GM13977 (cell line): Measurements from ENCODE around the gene OR4E2.
"Not testable (repeated sequence)": the region's sequence is repeated elsewhere in the genome, so short reads cannot be mapped to it uniquely, and the experiment has no call there.

ENCODE experiments used
- DNase-seq: peaks from one replicate; pipeline ENCODE4 v3.0.0; 2012; ENCODE audit warnings: low spot score
- in situ Hi-C: fragments of 300-500 bp; cut with MboI; formaldehyde crosslinking; loops from one replicate; pipeline ENCODE4 v1.12.0; 2022; ENCODE audit warnings: low sequenced_read_pairs, low pct_unique_long_range_greater_than_20kb, mixed read lengths, inconsistent platforms; ENCODE audit not compliant: unreplicated experiment
- TF ChIP-seq, protein P1 (sequence below): IDR thresholded peaks from 2 replicates; pipeline ENCODE4 v1.5.1; 2012; ENCODE audit warnings: mild to moderate bottlenecking, control low read depth; ENCODE audit not compliant: insufficient read depth; ENCODE audit errors: extremely low read depth, missing control alignments

Gene OR4E2

DNA sequence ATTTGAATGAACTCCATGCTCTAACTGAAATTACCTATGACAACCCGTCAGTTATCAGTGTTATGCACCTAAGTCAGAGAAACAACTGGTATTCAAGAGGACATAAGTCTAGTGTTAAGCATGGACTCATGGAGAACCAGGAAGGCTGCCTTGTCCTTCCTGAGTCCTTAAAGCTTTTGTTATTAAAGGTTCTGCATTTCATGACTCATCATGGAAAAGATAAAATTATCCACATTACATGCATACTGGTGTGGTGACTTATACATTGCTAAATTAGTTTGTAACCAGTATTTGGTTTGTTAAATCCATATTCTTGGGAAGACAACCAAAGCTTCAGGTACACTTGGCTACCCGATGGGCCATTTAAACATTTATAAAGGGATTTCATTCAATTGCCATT lies 26.4 kb downstream of the OR4E2 start:
- no peak for DNase-seq
- TF ChIP-seq, protein P1, sequence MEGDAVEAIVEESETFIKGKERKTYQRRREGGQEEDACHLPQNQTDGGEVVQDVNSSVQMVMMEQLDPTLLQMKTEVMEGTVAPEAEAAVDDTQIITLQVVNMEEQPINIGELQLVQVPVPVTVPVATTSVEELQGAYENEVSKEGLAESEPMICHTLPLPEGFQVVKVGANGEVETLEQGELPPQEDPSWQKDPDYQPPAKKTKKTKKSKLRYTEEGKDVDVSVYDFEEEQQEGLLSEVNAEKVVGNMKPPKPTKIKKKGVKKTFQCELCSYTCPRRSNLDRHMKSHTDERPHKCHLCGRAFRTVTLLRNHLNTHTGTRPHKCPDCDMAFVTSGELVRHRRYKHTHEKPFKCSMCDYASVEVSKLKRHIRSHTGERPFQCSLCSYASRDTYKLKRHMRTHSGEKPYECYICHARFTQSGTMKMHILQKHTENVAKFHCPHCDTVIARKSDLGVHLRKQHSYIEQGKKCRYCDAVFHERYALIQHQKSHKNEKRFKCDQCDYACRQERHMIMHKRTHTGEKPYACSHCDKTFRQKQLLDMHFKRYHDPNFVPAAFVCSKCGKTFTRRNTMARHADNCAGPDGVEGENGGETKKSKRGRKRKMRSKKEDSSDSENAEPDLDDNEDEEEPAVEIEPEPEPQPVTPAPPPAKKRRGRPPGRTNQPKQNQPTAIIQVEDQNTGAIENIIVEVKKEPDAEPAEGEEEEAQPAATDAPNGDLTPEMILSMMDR: no peak
- in situ Hi-C loops: no loop called here

DNA sequence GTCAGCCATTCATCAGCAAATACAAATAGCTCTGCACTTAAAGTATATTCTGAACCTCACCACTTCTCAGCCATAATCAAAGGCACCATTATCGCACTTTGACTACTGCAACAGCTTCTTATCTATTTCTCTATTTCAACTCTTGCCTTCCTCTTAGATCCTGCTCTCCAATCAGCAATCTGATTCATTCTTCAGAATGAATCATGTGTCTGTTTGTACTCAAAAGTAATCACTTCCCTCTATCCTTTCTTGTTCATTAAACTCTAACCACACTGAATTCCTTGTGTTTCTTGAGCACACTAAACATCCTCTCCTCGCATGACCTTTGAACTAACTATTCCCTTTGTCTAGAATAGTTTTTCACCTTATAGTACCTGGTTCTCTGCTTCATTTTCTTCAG lies 32.8 kb downstream of the OR4E2 start:
- TF ChIP-seq, protein P1: no peak
- no peak for DNase-seq
- in situ Hi-C loops: no loop called here

- TF ChIP-seq, protein P1: no peak
- in situ Hi-C loops: no loop called here
- no peak for DNase-seq
These were observed 40.8 kb downstream of the OR4E2 start for GRCh38 chr14:21694425-21694824.

- DNase-seq, in situ Hi-C loops: not testable (repeated sequence)
These were observed 44.0 kb downstream of the OR4E2 start for GRCh38 chr14:21697662-21698061.

DNA sequence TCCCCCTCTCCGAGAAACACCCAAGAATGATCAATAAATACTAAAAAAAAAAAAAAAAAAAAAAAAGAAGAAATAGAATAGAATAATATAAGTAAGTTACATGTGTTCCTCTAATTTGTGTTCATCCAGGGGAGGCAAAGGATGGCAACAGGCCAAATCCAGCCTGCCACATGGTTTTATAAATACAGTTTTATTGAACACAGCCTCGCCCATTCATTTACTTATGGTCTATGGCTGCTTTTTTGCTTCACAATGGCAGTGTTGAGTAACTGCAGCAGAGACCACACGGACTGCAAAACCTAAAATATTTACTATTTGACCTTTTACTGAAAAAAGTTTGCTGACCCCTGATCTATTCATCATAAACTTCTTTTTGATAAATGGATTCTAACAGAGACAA lies 44.9 kb downstream of the OR4E2 start:
- in situ Hi-C loops, DNase-seq: not testable (repeated sequence)

- in situ Hi-C loops: no loop called here
- TF ChIP-seq, protein P1: no peak
- DNase-seq: no peak
These were observed 45.9 kb downstream of the OR4E2 start for GRCh38 chr14:21699551-21699950.

GRCh38 chr14:21702316-21702715 lies 48.7 kb downstream of the OR4E2 start:
- in situ Hi-C loops: no loop called here
- TF ChIP-seq, protein P1: no peak
- no peak for DNase-seq
